ENCODE measurements around the gene GINM1. TPM values are rescaled to one million over a fixed set of nuclear protein-coding genes. Genes with fewer than 3 reads are reported as not detected.

Gene GINM1
- total RNA-seq, result 42.6 and 44.2 TPM in 2 replicates

GRCh38 chr6:149565527-149566409 is at the start of gene GINM1:
Gene GINM1, plus strand, starts transcription at chr6:149566375. Its CDS starts 40 bp downstream, at chr6:149566415.

GRCh38 chr6:149545754-149546471 is 20.3 kb upstream of the GINM1 start, which contains the start of gene PPIL4:
Gene PPIL4, minus strand, starts transcription at chr6:149546043. Its CDS starts 38 bp downstream, at chr6:149546005.

Other genes with a start within 250 kb of the GINM1 start
- gene TAB2, start 248.7 kb upstream of the GINM1 start, total RNA-seq, result 16.3 and 21.8 TPM in 2 replicates
- 0.15 and 0.16 TPM in 2 replicates for gene SUMO4, start 166.1 kb upstream of the GINM1 start, total RNA-seq
- not detected in 2 replicates for gene ZC3H12D, start 81.4 kb upstream of the GINM1 start, total RNA-seq
- 14.1 and 15.7 TPM in 2 replicates for gene PPIL4, start 20.3 kb upstream of the GINM1 start, total RNA-seq
- gene KATNA1, start 82.3 kb downstream of the GINM1 start, total RNA-seq, result 22.6 and 31.5 TPM in 2 replicates
- 11.5 and 14.4 TPM in 2 replicates for gene LATS1, start 151.7 kb downstream of the GINM1 start, total RNA-seq
- gene NUP43, start 180.2 kb downstream of the GINM1 start, total RNA-seq, result 18.2 and 32.4 TPM in 2 replicates
- 152 and 165 TPM in 2 replicates for gene PCMT1, start 183.4 kb downstream of the GINM1 start, total RNA-seq

All from hair follicular keratinocyte (primary cell).